AG04450 (cell line): Measurements from ENCODE around the gene SINHCAF. TPM values are rescaled to one million over a fixed set of nuclear protein-coding genes. Genes with fewer than 3 reads are reported as not detected.
A peak's percentile ranks its signal among the peaks of the same experiment; 100 is the strongest.

Experiments used
- CTCF ChIA-PET: fragments of 300-600, 350-600 bp; formaldehyde crosslinking; extraction: SDS; loops from one replicate; lab custom pipeline; 2022; ENCODE audit warnings: antibody characterized with exemption, inconsistent platforms; lab: Charles Lee
- POLR2A ChIA-PET: fragments of 350-600 bp; formaldehyde crosslinking; extraction: SDS; loops from one replicate; lab custom pipeline; 2021; ENCODE audit warnings: antibody characterized with exemption, inconsistent platforms; lab: Yijun Ruan, JAX
- DNase-seq: peaks from one replicate; pipeline ENCODE4 v3.0.0-alpha.2; 2011; ENCODE audit warnings: low read depth, low spot score
- H3K27ac ChIP-seq: one replicate; pipeline ENCODE4 v1.5.1; 2012; ENCODE audit warnings: low read depth, low read length, control low read depth
- H3K27me3 ChIP-seq: one replicate; pipeline ENCODE4 v1.6.0; 2012; ENCODE audit warnings: low read length; ENCODE audit not compliant: control insufficient read depth, insufficient read depth
- H3K4me3 ChIP-seq: 2 replicates; pipeline ENCODE4 v1.5.1; 2011; ENCODE audit warnings: mild to moderate bottlenecking, low read depth, low read length, control low read depth
- H3K9me3 ChIP-seq: 2 replicates; pipeline ENCODE4 v1.5.1; 2012; ENCODE audit warnings: low read length; ENCODE audit not compliant: control insufficient read depth, insufficient read depth
- CTCF ChIP-seq: IDR thresholded peaks from 2 replicates; pipeline ENCODE4 v1.5.1; 2011; ENCODE audit warnings: low read depth, low read length, control low read depth, inconsistent platforms
- polyA plus RNA-seq: library from polyadenylated mRNA; depleted of rRNA; stranded (reverse); fragments of >200 nt; gene quantifications from 2 replicates; pipeline ENCODE4 v1.2.3, GENCODE V29; 2011

The SINHCAF gene
- polyA plus RNA-seq, 1 experiment, result 31.6 TPM

DNA sequence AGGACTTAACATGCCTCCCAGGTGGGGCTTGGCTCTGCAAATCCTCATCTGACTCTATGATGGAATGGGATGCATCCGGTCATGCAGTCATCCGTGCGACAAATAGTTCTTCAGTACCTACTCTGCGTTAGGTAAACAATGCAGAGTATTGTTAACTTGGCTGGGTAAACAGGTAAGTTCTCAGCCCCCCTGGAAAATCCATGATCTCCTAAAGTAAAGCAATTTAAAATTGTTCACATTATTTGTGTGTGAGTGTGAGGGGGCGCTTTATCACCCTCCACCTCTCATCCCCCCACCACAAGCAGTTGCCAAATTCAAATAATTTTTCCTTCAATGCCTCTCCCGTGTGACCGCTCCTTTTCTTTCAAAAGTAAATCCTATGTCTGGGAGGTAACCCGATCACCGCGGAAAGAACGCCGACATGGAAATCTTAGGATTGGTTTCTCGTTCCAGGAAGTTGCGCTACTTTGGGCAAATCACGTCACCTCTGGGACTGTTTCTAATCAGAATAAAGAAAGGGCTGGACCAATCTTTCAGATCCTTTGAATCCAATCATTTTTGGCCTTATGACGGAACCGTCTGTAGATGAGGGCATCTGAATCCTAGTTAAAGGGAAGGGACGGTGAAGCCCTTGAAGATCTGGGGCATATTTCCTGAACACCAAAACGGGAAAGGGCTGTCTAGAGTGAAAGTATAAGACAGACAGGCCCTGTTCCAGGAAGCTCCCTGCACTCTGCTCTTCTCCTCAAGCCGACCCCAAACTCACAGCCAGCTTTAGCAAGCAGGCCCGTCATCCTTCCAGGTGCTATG is 44.0 kb upstream of the SINHCAF start:
- POLR2A ChIA-PET, result no interaction called here
- CTCF ChIA-PET, result interaction anchor here (0.9 to 1.5 kb wide), 2 partner anchors 33 to 98 kb away, joined by 3 to 7 read pairs; no protein-coding TSS in a partner anchor
- H3K9me3 ChIP-seq, result no peaks in the 10 kb centered on the region
- H3K4me3 ChIP-seq, result no peak overlapping the region
- peak overlapping the region; percentile 47 for H3K27ac ChIP-seq
- no peak for DNase-seq
- H3K27me3 ChIP-seq, result no peaks in the 10 kb centered on the region
- TF ChIP-seq CTCF, result no peak

DNA sequence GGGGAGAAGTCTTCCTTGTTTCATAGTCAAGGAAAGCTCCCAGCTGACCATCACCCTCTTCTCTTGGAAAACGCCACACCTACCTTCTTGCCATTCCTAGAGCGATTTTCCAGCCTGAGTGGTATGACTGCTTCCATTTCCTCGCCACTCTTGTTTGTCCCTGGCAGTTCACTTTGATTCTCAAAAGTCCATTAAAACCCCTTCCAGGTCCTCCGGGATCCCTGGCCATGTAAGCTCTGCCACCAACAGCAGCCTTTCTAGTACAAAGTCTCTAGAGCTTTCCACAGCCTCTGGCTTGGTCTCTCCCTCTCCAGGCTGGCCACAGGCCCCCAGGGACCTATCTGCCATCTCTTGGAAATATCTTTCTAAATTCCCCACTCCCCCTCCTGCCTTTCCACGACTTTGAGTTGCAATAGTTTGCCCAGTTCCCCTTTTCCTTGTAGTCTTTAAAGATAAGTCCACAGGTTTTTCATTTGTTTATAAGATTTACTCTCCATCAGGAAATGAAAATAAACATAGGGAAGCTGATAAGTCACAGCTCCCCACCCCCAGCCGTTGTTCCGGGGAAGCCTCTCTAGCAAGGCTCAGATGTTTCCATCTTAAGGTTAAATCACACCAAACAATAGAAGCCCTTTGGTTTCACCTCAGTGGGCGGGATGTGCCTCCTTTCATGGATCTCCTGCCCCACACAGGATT is 42.9 kb upstream of the SINHCAF start:
- no peak for TF ChIP-seq CTCF
- no peak overlapping the region for H3K27ac ChIP-seq
- no peak for DNase-seq
- H3K27me3 ChIP-seq, result no peaks in the 10 kb centered on the region
- H3K9me3 ChIP-seq, result no peaks in the 10 kb centered on the region; the same call in 1 of the 2 replicates
- ChIA-PET POLR2A (interaction anchor here (1.0 kb wide), 1 partner anchor 42 kb away, joined by 3 read pairs; no protein-coding TSS in a partner anchor), CTCF (interaction anchor here (1.1 kb wide), 1 partner anchor 97 kb away, joined by 3 read pairs; no protein-coding TSS in a partner anchor)
- H3K4me3 ChIP-seq, result no peak overlapping the region

GRCh38 chr12:31366104-31366621 is 40.2 kb upstream of the SINHCAF start:
- DNase-seq, result no peak
- POLR2A ChIA-PET, result no interaction called here
- TF ChIP-seq CTCF, result no peak
- H3K27ac ChIP-seq, result no peak overlapping the region
- no peaks in the 10 kb centered on the region; the same call in 1 of the 2 replicates for H3K9me3 ChIP-seq
- H3K4me3 ChIP-seq, result no peak overlapping the region
- H3K27me3 ChIP-seq, result no peaks in the 10 kb centered on the region
- CTCF ChIA-PET, result no interaction called here

DNA sequence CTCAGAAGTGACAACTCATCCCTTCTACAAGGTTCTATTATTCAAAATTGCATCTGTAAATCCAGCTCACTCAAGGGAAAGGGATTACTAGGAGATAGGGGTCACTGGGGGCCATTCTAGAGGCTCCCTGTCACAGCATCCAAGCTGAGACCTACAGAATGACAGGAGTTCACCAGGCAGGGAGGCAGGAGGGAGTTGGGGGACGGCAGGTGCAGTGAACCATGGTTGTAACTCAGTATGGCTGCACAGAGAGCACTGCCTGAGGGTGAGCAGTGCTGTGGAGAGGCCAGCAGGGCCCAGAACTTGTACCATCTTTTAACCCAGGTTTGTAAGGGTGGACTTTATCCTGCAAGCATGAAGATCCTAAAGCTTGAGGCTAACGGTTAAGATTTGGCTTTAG is 37.9 kb upstream of the SINHCAF start:
- no peak for TF ChIP-seq CTCF
- CTCF ChIA-PET, result interaction anchor here (0.6 kb wide), 1 partner anchor 39 kb away, joined by 5 read pairs; no protein-coding TSS in a partner anchor
- POLR2A ChIA-PET, result no interaction called here
- Histone ChIP-seq H3K4me3 (no peak overlapping the region), H3K9me3 (no peaks in the 10 kb centered on the region; the same call in 1 of the 2 replicates), H3K27ac (no peak overlapping the region), H3K27me3 (no peaks in the 10 kb centered on the region)
- DNase-seq, result no peak
